Measurements from ENCODE around the gene MT2A. TPM values are rescaled to one million over a fixed set of nuclear protein-coding genes. Genes with fewer than 3 reads are reported as not detected.

Gene MT2A
- total and polyA plus RNA-seq, 2 of the 13 experiments (the other 11 are each of a cell fraction or from before 2014, with no cell fraction given) = 135 to 371 TPM

DNA sequence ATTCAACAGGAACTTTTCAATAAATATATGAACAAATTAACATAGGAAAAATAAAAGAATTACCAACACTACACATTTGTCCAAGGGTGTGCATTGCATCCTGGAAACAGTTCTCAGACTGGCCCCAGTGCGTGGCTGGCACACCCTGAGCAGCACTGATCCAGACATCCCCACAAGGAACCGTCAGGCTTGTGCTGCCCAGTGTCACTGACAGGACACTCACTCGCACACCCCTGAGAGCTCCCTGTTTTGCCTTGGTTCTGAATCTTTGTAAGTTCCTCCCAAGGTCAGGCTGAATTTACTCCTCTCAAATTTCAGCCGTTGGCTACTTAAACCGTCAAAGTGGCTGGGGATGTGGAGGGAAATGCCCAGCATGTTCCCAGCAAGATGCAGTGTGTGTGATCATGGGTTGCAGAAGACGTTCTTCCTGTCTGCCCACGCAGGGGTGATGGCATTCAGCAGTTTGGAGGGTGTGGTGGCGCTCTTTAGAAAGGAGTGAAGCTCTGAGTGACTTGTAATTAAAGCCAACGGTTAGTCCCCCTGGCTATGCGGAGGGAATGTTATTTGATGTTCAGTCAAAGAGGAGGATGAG, 1.7 kb downstream of the MT2A start (continued):
- TF ChIP-seq PAXIP1 (CRISPR knock-in tag; conservative IDR thresholded peaks at IDR 0.05) (no peak), ZNF234 (CRISPR knock-in tag; conservative IDR thresholded peaks at IDR 0.05) (no peak), PCBP2 (optimal IDR thresholded peaks at IDR 0.05; ENCODE audit: low read depth, low read length, poor library complexity, severe bottlenecking) (no peak), FOXM1 (CRISPR knock-in tag; IDR thresholded peaks at IDR 0.05) (no peak), MEF2D (CRISPR knock-in tag; IDR thresholded peaks at IDR 0.05) (no peak), ATM (IDR thresholded peaks at IDR 0.05; ENCODE audit: borderline replicate concordance) (no peak), TSC22D2 (CRISPR knock-in tag; IDR thresholded peaks at IDR 0.05; ENCODE audit: borderline replicate concordance) (no peak), ZNF556 (CRISPR knock-in tag; IDR thresholded peaks at IDR 0.05; ENCODE audit: borderline replicate concordance) (no peak), ZFP36L1 (CRISPR knock-in tag; IDR thresholded peaks at IDR 0.05) (no peak), HMG20B (CRISPR knock-in tag; conservative IDR thresholded peaks at IDR 0.05) (no peak), ZNF225 (CRISPR knock-in tag; IDR thresholded peaks at IDR 0.05) (no peak), ATF7 (IDR thresholded peaks at IDR 0.05) (no peak), ATF7 (CRISPR knock-in tag; IDR thresholded peaks at IDR 0.05) (peak; percentile 76; the same call in 1 of the 2 replicates), SAP130 (CRISPR knock-in tag; IDR thresholded peaks at IDR 0.05; ENCODE audit: low read depth) (peak; percentile 42), ZSCAN20 (CRISPR knock-in tag; IDR thresholded peaks at IDR 0.05; ENCODE audit: borderline replicate concordance) (no peak), ZFY (CRISPR knock-in tag; IDR thresholded peaks at IDR 0.05) (no peak), ESRRA (CRISPR knock-in tag; IDR thresholded peaks at IDR 0.05; ENCODE audit: low read depth) (no peak), ZBTB20 (CRISPR knock-in tag; IDR thresholded peaks at IDR 0.05; ENCODE audit: borderline replicate concordance, low read depth) (no peak), PHF5A (CRISPR knock-in tag; IDR thresholded peaks at IDR 0.05; ENCODE audit: low read depth, unreplicated experiment) (no peak), ZNF790 (CRISPR knock-in tag; IDR thresholded peaks at IDR 0.05; ENCODE audit: borderline replicate concordance) (no peak), TERF1 (CRISPR knock-in tag; IDR thresholded peaks at IDR 0.05) (no peak), ZNF639 (CRISPR knock-in tag; conservative IDR thresholded peaks at IDR 0.05) (no peak), ZNF850 (CRISPR knock-in tag; conservative IDR thresholded peaks at IDR 0.05) (no peak), NFATC3 (CRISPR knock-in tag; IDR thresholded peaks at IDR 0.05) (no peak)
- TF ChIP-seq, protein P1, sequence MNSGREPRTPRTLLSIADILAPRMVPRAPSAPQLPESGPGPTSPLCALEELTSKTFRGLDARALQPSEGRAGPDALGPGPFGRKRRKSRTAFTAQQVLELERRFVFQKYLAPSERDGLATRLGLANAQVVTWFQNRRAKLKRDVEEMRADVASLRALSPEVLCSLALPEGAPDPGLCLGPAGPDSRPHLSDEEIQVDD (CRISPR knock-in tag; IDR thresholded peaks at IDR 0.05; ENCODE audit: borderline replicate concordance) = no peak
- TF ChIP-seq, protein P2, sequence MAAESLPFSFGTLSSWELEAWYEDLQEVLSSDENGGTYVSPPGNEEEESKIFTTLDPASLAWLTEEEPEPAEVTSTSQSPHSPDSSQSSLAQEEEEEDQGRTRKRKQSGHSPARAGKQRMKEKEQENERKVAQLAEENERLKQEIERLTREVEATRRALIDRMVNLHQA (CRISPR knock-in tag; IDR thresholded peaks at IDR 0.05) = no peak
